PFSK-1 (cell line): ENCODE data around the gene AUTS2.

Experiments
- FOXP2 ChIP-seq: optimal IDR thresholded peaks from 2 replicates; pipeline ENCODE3; 2011; ENCODE audit warnings: borderline replicate concordance, control low read depth, inconsistent platforms; ENCODE audit not compliant: insufficient read depth; ENCODE audit errors: extremely low read length, extremely low read depth
- POLR2AphosphoS5 ChIP-seq: IDR thresholded peaks from 2 replicates; pipeline ENCODE4 v1.6.1; 2012; ENCODE audit warnings: low read depth, mild to moderate bottlenecking, control low read depth, low read length, moderate library complexity
- SIN3A ChIP-seq: IDR thresholded peaks from 2 replicates; pipeline ENCODE4 v1.6.1; 2012; ENCODE audit warnings: mild to moderate bottlenecking, low read length, moderate library complexity, borderline replicate concordance; ENCODE audit not compliant: insufficient read depth
- TAF1 ChIP-seq: IDR thresholded peaks from 2 replicates; pipeline ENCODE4 v1.6.1; 2012; ENCODE audit warnings: low read length, control low read depth, borderline replicate concordance; ENCODE audit not compliant: insufficient read depth
- TF ChIP-seq, protein P1 (sequence below), 2 experiments: IDR thresholded peaks; 2 replicates each; pipeline versions ENCODE4 v1.6.1 to v1.8.0; 2011 to 2012; ENCODE audit warnings: low read depth in 2 of 2, low read length in 2 of 2, control low read depth in 1 of 2, inconsistent platforms in 1 of 2, mild to moderate bottlenecking in 1 of 2, moderate library complexity in 1 of 2; ENCODE audit not compliant: insufficient read depth in 1 of 2

AUTS2 gene

DNA sequence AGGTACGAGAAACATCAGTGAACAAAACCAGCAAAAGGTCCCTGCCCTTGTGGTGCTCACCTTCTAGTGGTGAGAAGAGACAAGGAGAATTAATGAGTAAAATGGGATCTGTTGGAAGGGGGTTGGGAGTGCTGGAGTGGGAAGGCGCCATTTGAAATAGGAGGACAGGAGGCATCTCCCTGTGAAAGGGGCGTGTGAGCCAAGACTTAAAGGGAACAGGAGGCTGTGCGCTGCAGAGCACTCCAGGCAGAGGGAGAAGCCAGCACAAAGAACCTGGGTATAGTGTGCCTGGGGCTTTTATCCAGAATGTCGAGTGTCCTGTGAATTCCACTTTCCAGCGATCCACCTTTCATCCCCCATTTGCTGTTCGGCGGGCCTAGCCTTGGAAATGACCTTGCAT lies 1035.8 kb downstream of the AUTS2 start:
- TF ChIP-seq TAF1: no peak
- no peak for TF ChIP-seq POLR2AphosphoS5
- no peak for TF ChIP-seq SIN3A
- TF ChIP-seq FOXP2: no peak
- TF ChIP-seq, protein P1, sequence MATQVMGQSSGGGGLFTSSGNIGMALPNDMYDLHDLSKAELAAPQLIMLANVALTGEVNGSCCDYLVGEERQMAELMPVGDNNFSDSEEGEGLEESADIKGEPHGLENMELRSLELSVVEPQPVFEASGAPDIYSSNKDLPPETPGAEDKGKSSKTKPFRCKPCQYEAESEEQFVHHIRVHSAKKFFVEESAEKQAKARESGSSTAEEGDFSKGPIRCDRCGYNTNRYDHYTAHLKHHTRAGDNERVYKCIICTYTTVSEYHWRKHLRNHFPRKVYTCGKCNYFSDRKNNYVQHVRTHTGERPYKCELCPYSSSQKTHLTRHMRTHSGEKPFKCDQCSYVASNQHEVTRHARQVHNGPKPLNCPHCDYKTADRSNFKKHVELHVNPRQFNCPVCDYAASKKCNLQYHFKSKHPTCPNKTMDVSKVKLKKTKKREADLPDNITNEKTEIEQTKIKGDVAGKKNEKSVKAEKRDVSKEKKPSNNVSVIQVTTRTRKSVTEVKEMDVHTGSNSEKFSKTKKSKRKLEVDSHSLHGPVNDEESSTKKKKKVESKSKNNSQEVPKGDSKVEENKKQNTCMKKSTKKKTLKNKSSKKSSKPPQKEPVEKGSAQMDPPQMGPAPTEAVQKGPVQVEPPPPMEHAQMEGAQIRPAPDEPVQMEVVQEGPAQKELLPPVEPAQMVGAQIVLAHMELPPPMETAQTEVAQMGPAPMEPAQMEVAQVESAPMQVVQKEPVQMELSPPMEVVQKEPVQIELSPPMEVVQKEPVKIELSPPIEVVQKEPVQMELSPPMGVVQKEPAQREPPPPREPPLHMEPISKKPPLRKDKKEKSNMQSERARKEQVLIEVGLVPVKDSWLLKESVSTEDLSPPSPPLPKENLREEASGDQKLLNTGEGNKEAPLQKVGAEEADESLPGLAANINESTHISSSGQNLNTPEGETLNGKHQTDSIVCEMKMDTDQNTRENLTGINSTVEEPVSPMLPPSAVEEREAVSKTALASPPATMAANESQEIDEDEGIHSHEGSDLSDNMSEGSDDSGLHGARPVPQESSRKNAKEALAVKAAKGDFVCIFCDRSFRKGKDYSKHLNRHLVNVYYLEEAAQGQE (IDR thresholded peaks at IDR 0.05; ENCODE audit: insufficient read depth in 1 of 2, low read depth in 2 of 2, low read length in 2 of 2): no peak

DNA sequence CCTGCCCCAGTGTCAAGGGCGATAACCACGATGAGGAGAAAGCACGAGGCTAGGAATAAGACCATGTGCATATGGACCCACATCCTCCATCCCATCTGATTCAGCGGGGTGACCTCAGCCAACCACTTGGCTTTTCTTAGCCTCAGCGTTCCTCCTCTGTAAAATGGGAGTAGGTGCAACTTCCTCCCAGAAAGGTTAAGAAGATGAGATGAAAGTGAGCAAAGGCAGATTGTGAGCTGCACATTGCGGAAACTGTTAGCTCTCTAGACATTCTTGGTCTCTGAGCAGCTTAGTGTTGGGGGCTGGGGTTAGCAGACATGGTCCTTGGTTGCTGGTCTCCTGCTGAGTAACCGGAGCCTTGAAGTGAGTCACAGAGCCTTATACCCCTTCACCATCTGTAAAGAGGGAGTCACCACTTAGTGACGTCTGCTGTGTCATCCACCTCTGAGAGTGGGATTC lies 1036.4 kb downstream of the AUTS2 start:
- TF ChIP-seq TAF1 (no peak), FOXP2 (no peak), POLR2AphosphoS5 (no peak), SIN3A (no peak)
- TF ChIP-seq, protein P1 (IDR thresholded peaks at IDR 0.05; ENCODE audit: insufficient read depth in 1 of 2, low read depth in 2 of 2, low read length in 2 of 2): no peak

DNA sequence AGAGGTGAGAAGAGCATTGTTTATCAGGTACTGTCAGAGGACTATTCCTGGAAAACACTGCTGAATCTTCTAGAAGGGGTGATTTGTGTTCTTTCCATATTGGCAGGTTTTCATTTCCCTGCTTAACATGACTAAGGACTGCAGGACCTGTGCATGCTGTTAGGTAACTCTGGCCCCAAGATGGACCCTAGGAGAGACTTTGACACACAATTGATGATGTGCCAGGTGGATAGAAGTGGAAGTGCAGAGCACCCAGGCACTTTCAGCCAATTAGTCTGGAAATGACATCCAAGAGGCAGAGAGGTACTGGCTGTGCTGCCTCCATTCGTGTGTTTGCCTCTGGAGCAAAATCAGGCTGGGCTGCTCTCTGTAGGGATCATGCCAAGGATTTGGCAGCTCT lies 1037.4 kb downstream of the AUTS2 start:
- TF ChIP-seq SIN3A (no peak), FOXP2 (no peak), TAF1 (no peak), POLR2AphosphoS5 (no peak)
- TF ChIP-seq, protein P1 (IDR thresholded peaks at IDR 0.05; ENCODE audit: insufficient read depth in 1 of 2, low read depth in 2 of 2, low read length in 2 of 2): no peak

DNA sequence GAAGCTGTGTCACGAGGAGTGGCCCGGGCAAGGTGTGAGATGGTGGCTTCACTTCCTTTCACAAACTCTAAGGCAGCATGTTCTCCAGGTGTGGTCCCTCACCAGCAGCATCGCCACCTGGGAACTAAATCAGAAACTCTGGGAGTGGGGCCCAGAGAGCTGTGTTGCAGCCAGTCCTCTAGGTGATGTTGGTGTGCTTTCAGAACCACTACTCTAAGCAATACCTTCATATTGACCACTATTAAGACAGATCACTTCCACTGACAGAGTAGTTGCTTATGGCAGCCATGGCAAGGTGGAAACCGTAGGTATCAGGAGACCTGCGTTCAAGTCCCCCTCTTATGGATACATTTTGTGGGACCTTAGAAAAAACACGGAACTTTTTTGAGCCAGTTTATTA lies 1037.9 kb downstream of the AUTS2 start:
- TF ChIP-seq SIN3A (no peak), FOXP2 (no peak), POLR2AphosphoS5 (no peak), TAF1 (no peak)
- TF ChIP-seq, protein P1 (IDR thresholded peaks at IDR 0.05; ENCODE audit: insufficient read depth in 1 of 2, low read depth in 2 of 2, low read length in 2 of 2): no peak

DNA sequence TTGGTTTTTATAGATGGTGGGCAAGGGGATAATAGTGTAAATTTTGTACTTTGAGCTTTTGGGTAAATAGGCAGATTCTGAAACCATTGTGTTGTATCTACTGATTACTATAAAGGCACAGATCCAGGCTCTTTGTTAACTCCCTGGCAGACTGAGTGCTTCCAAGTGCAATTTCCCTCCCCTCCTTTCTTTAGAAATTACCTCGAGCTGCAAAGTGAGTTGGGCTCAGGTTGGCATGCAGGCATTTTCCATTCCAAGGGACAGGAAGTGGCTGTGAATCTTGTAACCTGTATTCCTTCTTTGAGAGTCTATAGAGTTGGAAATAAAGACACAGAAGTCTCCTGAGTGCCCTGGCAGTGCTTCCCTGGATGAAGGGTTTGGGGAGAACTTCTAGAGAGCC lies 1039.5 kb downstream of the AUTS2 start:
- TF ChIP-seq, protein P1 (IDR thresholded peaks at IDR 0.05; ENCODE audit: insufficient read depth in 1 of 2, low read depth in 2 of 2, low read length in 2 of 2): no peak
